WTC11 (cell line): Measurements from ENCODE around the gene ZNF470. TPM values are rescaled to one million over a fixed set of nuclear protein-coding genes. Genes with fewer than 3 reads are reported as not detected.

Source experiments
- ATAC-seq: fragments of 200-7000 bp; cut with Tn5 transposase; 2 replicates; pipeline ENCODE4 v1.10.0; 2021; ENCODE audit warnings: mild to moderate bottlenecking, moderate library complexity
- CTCF ChIA-PET: fragments of 300-600 bp; sonication (Branson Sonifier 250); formaldehyde crosslinking; loops from one replicate; lab custom pipeline; 2021; ENCODE audit warnings: antibody characterized with exemption; lab: Charles Lee
- POLR2A ChIA-PET: fragments of 350-600 bp; sonication (Branson Sonifier 250); formaldehyde crosslinking; loops from one replicate; lab custom pipeline; 2021; ENCODE audit warnings: antibody characterized with exemption; lab: Charles Lee
- DNase-seq: peaks from one replicate; pipeline ENCODE4 v3.0.0; 2021; ENCODE audit warnings: low spot score
- H3K27ac Mint-ChIP-seq: 2 replicates; pipeline ENCODE4 v1.8.0; 2021; ENCODE audit warnings: mixed read lengths
- H3K27me3 Mint-ChIP-seq: 2 replicates; pipeline ENCODE4 v1.8.0; 2021; ENCODE audit warnings: low read depth, mild to moderate bottlenecking, moderate library complexity, mixed read lengths
- H3K36me3 Mint-ChIP-seq: 2 replicates; pipeline ENCODE4 v1.8.0; 2021; ENCODE audit warnings: mixed read lengths
- H3K4me1 Mint-ChIP-seq: 2 replicates; pipeline ENCODE4 v1.8.0; 2022; ENCODE audit warnings: mixed read lengths
- H3K4me3 Mint-ChIP-seq: 2 replicates; pipeline ENCODE4 v1.8.0; 2021; ENCODE audit warnings: mild to moderate bottlenecking, moderate library complexity, mixed read lengths
- H3K9me3 Mint-ChIP-seq: 2 replicates; pipeline ENCODE4 v1.8.0; 2021; ENCODE audit warnings: mixed read lengths
- ATF1 ChIP-seq: sonication (generic); formaldehyde crosslinking; IDR thresholded peaks from 2 replicates; pipeline ENCODE4 v1.8.1; 2023; ENCODE audit warnings: mild to moderate bottlenecking, moderate library complexity, missing genetic modification reagents
- FOXJ3 ChIP-seq: sonication (generic); formaldehyde crosslinking; IDR thresholded peaks from 2 replicates; pipeline ENCODE4 v1.9.0; 2021; ENCODE audit warnings: missing genetic modification reagents, mild to moderate bottlenecking, borderline replicate concordance
- GABPB1 ChIP-seq: sonication (generic); formaldehyde crosslinking; IDR thresholded peaks from 2 replicates; pipeline ENCODE4 v1.8.1; 2023; ENCODE audit warnings: mild to moderate bottlenecking, missing genetic modification reagents
- JAZF1 ChIP-seq: fragments of 250-450 bp; sonication (Bioruptor Pico); IDR thresholded peaks from 2 replicates; pipeline ENCODE4 v1.9.0; 2021; ENCODE audit warnings: moderate library complexity, mild to moderate bottlenecking, inconsistent platforms
- MXD4 ChIP-seq: fragments of 250-450 bp; sonication (Bioruptor Pico); IDR thresholded peaks from 2 replicates; pipeline ENCODE4 v1.8.0; 2021; ENCODE audit warnings: mild to moderate bottlenecking, moderate library complexity, borderline replicate concordance
- NFYB ChIP-seq: sonication (generic); formaldehyde crosslinking; conservative IDR thresholded peaks from 2 replicates; pipeline ENCODE4 v1.8.0; 2022; ENCODE audit warnings: low read depth, missing genetic modification reagents
- OVOL2 ChIP-seq: fragments of 250-450 bp; sonication (Bioruptor Pico); IDR thresholded peaks from 2 replicates; pipeline ENCODE4 v1.9.0; 2021; ENCODE audit warnings: mild to moderate bottlenecking, borderline replicate concordance
- PRRX2 ChIP-seq: fragments of 250-450 bp; sonication (Bioruptor Pico); IDR thresholded peaks from 2 replicates; pipeline ENCODE4 v1.8.0; 2021; ENCODE audit warnings: mild to moderate bottlenecking
- RELA ChIP-seq: sonication (generic); formaldehyde crosslinking; IDR thresholded peaks from 2 replicates; pipeline ENCODE4 v1.8.1; 2022; ENCODE audit warnings: missing genetic modification reagents, mild to moderate bottlenecking, borderline replicate concordance
- RORB ChIP-seq: fragments of 250-450 bp; sonication (Bioruptor Pico); IDR thresholded peaks from 2 replicates; pipeline ENCODE4 v1.9.0; 2021; ENCODE audit warnings: mild to moderate bottlenecking
- TCF7 ChIP-seq: sonication (generic); formaldehyde crosslinking; IDR thresholded peaks from 2 replicates; pipeline ENCODE4 v1.8.0; 2022; ENCODE audit warnings: mild to moderate bottlenecking, low read depth, missing genetic modification reagents, moderate library complexity
- ZNF671 ChIP-seq: fragments of 250-450 bp; sonication (Bioruptor Pico); IDR thresholded peaks from 2 replicates; pipeline ENCODE4 v1.8.0; 2021; ENCODE audit warnings: mild to moderate bottlenecking
- ZSCAN18 ChIP-seq: fragments of 250-450 bp; sonication (Bioruptor Pico); IDR thresholded peaks from 2 replicates; pipeline ENCODE4 v2.1.2; 2022; ENCODE audit warnings: mild to moderate bottlenecking, moderate library complexity
- total RNA-seq: library from RNA; stranded (reverse); gene quantifications from 3 replicates; pipeline ENCODE4 v1.2.3, GENCODE V29; 2021
- TF ChIP-seq, protein P1 (sequence below): sonication (generic); formaldehyde crosslinking; IDR thresholded peaks from 2 replicates; pipeline ENCODE4 v1.8.0; 2023; ENCODE audit warnings: missing genetic modification reagents, mild to moderate bottlenecking, borderline replicate concordance
- TF ChIP-seq, protein P2 (sequence below): sonication (generic); formaldehyde crosslinking; IDR thresholded peaks from 2 replicates; pipeline ENCODE4 v1.8.1; 2023; ENCODE audit warnings: mild to moderate bottlenecking, missing genetic modification reagents, moderate library complexity
- TF ChIP-seq, protein P3 (sequence below): sonication (generic); formaldehyde crosslinking; IDR thresholded peaks from 2 replicates; pipeline ENCODE4 v1.8.0; 2023; ENCODE audit warnings: missing genetic modification reagents
- TF ChIP-seq, protein P4 (sequence below): fragments of 250-450 bp; sonication (Bioruptor Pico); IDR thresholded peaks from 2 replicates; pipeline ENCODE4 v1.9.0; 2021; ENCODE audit warnings: mild to moderate bottlenecking
- TF ChIP-seq, protein P5 (sequence below): sonication (generic); formaldehyde crosslinking; IDR thresholded peaks from 2 replicates; pipeline ENCODE4 v1.8.0; 2022; ENCODE audit warnings: missing genetic modification reagents

ZNF470 gene
- total RNA-seq, 1 experiment from 2014 or later = 6.5 TPM

DNA sequence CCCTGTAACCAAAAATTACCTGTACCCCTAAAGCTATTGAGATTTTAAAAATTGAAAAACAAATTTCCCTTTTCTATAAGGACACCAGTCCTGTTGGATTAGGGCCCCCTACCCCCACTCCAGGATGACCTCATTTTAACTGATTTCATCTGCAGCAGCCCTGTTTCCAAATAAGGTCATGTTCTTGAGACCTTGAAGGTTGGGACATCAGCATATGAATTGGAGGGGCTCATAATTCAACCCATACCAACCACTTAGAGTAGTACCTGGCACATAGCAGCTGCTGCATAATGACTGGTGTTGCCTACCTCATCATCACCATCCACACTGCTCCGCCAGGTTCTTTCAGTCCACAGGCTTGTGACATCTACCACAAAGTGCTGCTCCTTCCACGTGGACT lies 45.5 kb downstream of the ZNF470 start (continued):
- TF ChIP-seq, protein P1, sequence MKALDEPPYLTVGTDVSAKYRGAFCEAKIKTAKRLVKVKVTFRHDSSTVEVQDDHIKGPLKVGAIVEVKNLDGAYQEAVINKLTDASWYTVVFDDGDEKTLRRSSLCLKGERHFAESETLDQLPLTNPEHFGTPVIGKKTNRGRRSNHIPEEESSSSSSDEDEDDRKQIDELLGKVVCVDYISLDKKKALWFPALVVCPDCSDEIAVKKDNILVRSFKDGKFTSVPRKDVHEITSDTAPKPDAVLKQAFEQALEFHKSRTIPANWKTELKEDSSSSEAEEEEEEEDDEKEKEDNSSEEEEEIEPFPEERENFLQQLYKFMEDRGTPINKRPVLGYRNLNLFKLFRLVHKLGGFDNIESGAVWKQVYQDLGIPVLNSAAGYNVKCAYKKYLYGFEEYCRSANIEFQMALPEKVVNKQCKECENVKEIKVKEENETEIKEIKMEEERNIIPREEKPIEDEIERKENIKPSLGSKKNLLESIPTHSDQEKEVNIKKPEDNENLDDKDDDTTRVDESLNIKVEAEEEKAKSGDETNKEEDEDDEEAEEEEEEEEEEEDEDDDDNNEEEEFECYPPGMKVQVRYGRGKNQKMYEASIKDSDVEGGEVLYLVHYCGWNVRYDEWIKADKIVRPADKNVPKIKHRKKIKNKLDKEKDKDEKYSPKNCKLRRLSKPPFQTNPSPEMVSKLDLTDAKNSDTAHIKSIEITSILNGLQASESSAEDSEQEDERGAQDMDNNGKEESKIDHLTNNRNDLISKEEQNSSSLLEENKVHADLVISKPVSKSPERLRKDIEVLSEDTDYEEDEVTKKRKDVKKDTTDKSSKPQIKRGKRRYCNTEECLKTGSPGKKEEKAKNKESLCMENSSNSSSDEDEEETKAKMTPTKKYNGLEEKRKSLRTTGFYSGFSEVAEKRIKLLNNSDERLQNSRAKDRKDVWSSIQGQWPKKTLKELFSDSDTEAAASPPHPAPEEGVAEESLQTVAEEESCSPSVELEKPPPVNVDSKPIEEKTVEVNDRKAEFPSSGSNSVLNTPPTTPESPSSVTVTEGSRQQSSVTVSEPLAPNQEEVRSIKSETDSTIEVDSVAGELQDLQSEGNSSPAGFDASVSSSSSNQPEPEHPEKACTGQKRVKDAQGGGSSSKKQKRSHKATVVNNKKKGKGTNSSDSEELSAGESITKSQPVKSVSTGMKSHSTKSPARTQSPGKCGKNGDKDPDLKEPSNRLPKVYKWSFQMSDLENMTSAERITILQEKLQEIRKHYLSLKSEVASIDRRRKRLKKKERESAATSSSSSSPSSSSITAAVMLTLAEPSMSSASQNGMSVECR (CRISPR knock-in tag) = no peak

DNA sequence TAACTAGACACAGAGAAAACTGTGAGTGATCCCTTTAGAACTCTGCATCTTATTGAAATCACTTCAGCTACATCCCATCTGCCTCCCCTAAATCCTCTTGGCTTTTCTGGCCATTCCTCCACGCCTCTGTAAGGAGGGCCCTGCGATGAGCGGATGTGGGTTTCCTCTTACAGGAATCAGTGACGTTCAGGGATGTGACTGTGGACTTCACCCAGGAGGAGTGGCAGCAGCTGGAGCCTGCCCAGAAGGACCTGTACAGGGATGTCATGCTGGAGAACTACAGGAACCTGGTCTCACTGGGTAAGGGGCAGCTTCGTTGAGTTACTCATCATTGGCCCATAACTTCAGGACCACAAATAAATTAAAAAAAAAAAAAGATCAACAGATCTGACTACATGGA lies 46.4 kb downstream of the ZNF470 start:
- TF ChIP-seq TCF7 (CRISPR knock-in tag) (no peak), OVOL2 (CRISPR knock-in tag) (no peak), MXD4 (CRISPR knock-in tag) (no peak), JAZF1 (no peak), PRRX2 (no peak), FOXJ3 (no peak), ZNF671 (CRISPR knock-in tag) (no peak), GABPB1 (CRISPR knock-in tag) (no peak), NFYB (CRISPR knock-in tag) (no peak), RELA (no peak), ATF1 (no peak), RORB (CRISPR knock-in tag) (no peak), ZSCAN18 (CRISPR knock-in tag) (no peak)
- TF ChIP-seq, protein P2, sequence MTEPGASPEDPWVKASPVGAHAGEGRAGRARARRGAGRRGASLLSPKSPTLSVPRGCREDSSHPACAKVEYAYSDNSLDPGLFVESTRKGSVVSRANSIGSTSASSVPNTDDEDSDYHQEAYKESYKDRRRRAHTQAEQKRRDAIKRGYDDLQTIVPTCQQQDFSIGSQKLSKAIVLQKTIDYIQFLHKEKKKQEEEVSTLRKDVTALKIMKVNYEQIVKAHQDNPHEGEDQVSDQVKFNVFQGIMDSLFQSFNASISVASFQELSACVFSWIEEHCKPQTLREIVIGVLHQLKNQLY (CRISPR knock-in tag) = no peak
- TF ChIP-seq, protein P3, sequence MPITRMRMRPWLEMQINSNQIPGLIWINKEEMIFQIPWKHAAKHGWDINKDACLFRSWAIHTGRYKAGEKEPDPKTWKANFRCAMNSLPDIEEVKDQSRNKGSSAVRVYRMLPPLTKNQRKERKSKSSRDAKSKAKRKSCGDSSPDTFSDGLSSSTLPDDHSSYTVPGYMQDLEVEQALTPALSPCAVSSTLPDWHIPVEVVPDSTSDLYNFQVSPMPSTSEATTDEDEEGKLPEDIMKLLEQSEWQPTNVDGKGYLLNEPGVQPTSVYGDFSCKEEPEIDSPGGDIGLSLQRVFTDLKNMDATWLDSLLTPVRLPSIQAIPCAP = no peak
- TF ChIP-seq, protein P4, sequence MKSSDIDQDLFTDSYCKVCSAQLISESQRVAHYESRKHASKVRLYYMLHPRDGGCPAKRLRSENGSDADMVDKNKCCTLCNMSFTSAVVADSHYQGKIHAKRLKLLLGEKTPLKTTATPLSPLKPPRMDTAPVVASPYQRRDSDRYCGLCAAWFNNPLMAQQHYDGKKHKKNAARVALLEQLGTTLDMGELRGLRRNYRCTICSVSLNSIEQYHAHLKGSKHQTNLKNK (CRISPR knock-in tag) = no peak
- TF ChIP-seq, all 79 proteins: peak for 0
- H3K27me3 Mint-ChIP-seq = peaks cover 9% of the 10 kb centered on the region
- H3K4me1 Mint-ChIP-seq = peaks cover 3% of the 10 kb centered on the region; the same call in 1 of the 2 replicates
- no peak overlapping the region for H3K4me3 Mint-ChIP-seq
- ATAC-seq (no peak), DNase-seq (no peak)
- peaks cover 87% of the 10 kb centered on the region for H3K9me3 Mint-ChIP-seq
- CTCF ChIA-PET = no interaction called here
- no peak overlapping the region for H3K27ac Mint-ChIP-seq
- H3K36me3 Mint-ChIP-seq = peaks cover 84% of the 10 kb centered on the region
- POLR2A ChIA-PET = no interaction called here

GRCh38 chr19:56617531-56617930 lies 50.3 kb downstream of the ZNF470 start:
- DNase-seq (no peak), ATAC-seq (no peak)
- CTCF ChIA-PET = no interaction called here
- Mint-ChIP-seq H3K4me3 (no peak overlapping the region), H3K27me3 (peaks cover 9% of the 10 kb centered on the region; the same call in 1 of the 2 replicates), H3K9me3 (peaks cover 76% of the 10 kb centered on the region), H3K36me3 (peaks cover 92% of the 10 kb centered on the region), H3K4me1 (peaks cover 3% of the 10 kb centered on the region; the same call in 1 of the 2 replicates), H3K27ac (no peak overlapping the region)
- POLR2A ChIA-PET = no interaction called here
- TF ChIP-seq, protein P5, sequence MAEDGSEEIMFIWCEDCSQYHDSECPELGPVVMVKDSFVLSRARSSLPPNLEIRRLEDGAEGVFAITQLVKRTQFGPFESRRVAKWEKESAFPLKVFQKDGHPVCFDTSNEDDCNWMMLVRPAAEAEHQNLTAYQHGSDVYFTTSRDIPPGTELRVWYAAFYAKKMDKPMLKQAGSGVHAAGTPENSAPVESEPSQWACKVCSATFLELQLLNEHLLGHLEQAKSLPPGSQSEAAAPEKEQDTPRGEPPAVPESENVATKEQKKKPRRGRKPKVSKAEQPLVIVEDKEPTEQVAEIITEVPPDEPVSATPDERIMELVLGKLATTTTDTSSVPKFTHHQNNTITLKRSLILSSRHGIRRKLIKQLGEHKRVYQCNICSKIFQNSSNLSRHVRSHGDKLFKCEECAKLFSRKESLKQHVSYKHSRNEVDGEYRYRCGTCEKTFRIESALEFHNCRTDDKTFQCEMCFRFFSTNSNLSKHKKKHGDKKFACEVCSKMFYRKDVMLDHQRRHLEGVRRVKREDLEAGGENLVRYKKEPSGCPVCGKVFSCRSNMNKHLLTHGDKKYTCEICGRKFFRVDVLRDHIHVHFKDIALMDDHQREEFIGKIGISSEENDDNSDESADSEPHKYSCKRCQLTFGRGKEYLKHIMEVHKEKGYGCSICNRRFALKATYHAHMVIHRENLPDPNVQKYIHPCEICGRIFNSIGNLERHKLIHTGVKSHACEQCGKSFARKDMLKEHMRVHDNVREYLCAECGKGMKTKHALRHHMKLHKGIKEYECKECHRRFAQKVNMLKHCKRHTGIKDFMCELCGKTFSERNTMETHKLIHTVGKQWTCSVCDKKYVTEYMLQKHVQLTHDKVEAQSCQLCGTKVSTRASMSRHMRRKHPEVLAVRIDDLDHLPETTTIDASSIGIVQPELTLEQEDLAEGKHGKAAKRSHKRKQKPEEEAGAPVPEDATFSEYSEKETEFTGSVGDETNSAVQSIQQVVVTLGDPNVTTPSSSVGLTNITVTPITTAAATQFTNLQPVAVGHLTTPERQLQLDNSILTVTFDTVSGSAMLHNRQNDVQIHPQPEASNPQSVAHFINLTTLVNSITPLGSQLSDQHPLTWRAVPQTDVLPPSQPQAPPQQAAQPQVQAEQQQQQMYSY (CRISPR knock-in tag) = no peak
- TF ChIP-seq RELA = no peak
